Endothelial cell of umbilical vein (primary cell): ENCODE data around the gene LIM2. TPM values are rescaled to one million over a fixed set of nuclear protein-coding genes. Genes with fewer than 3 reads are reported as not detected.
A peak's percentile ranks its signal among the peaks of the same experiment; 100 is the strongest.

Experiments used
- BruUV-seq: library from RNA; stranded (reverse); fragments of 400-500 nt; replicated peaks from 2 replicates; lab custom pipeline; 2021; lab: Mats Ljungman, UMichigan
- CTCF ChIA-PET: fragments of 300-600, 350-600 bp; sonication (Branson Sonifier 250); formaldehyde crosslinking; loops from one replicate; lab custom pipeline; 2021; ENCODE audit warnings: antibody characterized with exemption, inconsistent platforms; lab: Charles Lee
- POLR2A ChIA-PET: fragments of 300-600, 350-600 bp; sonication (Branson Sonifier 250); formaldehyde crosslinking; loops from one replicate; lab custom pipeline; 2021; ENCODE audit warnings: antibody characterized with exemption, inconsistent platforms; lab: Charles Lee
- DNase-seq: peaks from one replicate; pipeline ENCODE4 v3.0.0-alpha.2; 2011; ENCODE audit warnings: low read depth, low spot score
- FAIRE-seq: peaks from 2 replicates; lab custom pipeline; 2011; peaks lifted over from hg19 to GRCh38; lab: Jason Lieb, UNC
- H2AFZ ChIP-seq: 2 replicates; pipeline ENCODE4 v1.6.0; 2012; ENCODE audit warnings: low read depth, low read length, control low read depth, inconsistent platforms
- H3K27ac ChIP-seq: 2 replicates; pipeline ENCODE4 v1.5.1; 2011; ENCODE audit warnings: low read depth, mild to moderate bottlenecking, control low read depth, low read length, moderate library complexity; ENCODE audit not compliant: insufficient read depth
- H3K27me3 ChIP-seq, 2 experiments: 2 replicates each; pipeline versions ENCODE4 v1.6.0 to v1.6.1; 2011; ENCODE audit warnings: low read length in 2 of 2, mixed read lengths in 1 of 2; ENCODE audit not compliant: control insufficient read depth in 2 of 2, insufficient read depth in 2 of 2
- H3K36me3 ChIP-seq, 2 experiments: 2 replicates in 1 of 2; 3 replicates in 1 of 2; pipeline ENCODE4 v1.5.1; 2011; ENCODE audit warnings: low read length in 2 of 2, mild to moderate bottlenecking in 1 of 2, moderate library complexity in 1 of 2; ENCODE audit not compliant: control insufficient read depth in 2 of 2, insufficient read depth in 2 of 2; ENCODE audit errors: extremely low read depth in 1 of 2
- H3K4me1 ChIP-seq: 3 replicates; pipeline ENCODE4 v1.5.1; 2011; ENCODE audit warnings: mild to moderate bottlenecking, low read length; ENCODE audit not compliant: control insufficient read depth, insufficient read depth; ENCODE audit errors: extremely low read depth
- H3K4me2 ChIP-seq: 2 replicates; pipeline ENCODE4 v1.6.1; 2011; ENCODE audit warnings: low read length, control low read depth, mixed read lengths; ENCODE audit not compliant: insufficient read depth
- H3K4me3 ChIP-seq, 3 experiments: fragments of 200-600 bp in 1 of 3; sonication (generic), shearing (Covaris generic) in 1 of 3; replicated peaks in 1 of 3; 2 replicates each; pipeline ENCODE4 v1.5.1; 2011 to 2016; ENCODE audit warnings: control low read depth in 3 of 3, low read length in 3 of 3, mild to moderate bottlenecking in 2 of 3, inconsistent platforms in 1 of 3, low read depth in 1 of 3, moderate library complexity in 1 of 3; ENCODE audit not compliant: insufficient read depth in 1 of 3
- H3K79me2 ChIP-seq: 2 replicates; pipeline ENCODE4 v1.6.0; 2012; ENCODE audit warnings: low read length, inconsistent platforms; ENCODE audit not compliant: control insufficient read depth, insufficient read depth
- H3K9ac ChIP-seq: replicated peaks from 2 replicates; pipeline ENCODE3; 2011; ENCODE audit warnings: low read length, control low read depth; ENCODE audit not compliant: insufficient read depth; ENCODE audit errors: extremely low read depth
- H3K9me1 ChIP-seq: replicated peaks from 3 replicates; pipeline ENCODE4 v1.6.0; 2011; ENCODE audit warnings: mild to moderate bottlenecking, low read length; ENCODE audit not compliant: control insufficient read depth, insufficient read depth; ENCODE audit errors: extremely low read depth
- H3K9me3 ChIP-seq: replicated peaks from 2 replicates; pipeline ENCODE4 v1.5.1; 2012; ENCODE audit warnings: low read length, inconsistent platforms; ENCODE audit not compliant: control insufficient read depth, insufficient read depth
- H4K20me1 ChIP-seq: replicated peaks from 2 replicates; pipeline ENCODE3; 2011; ENCODE audit warnings: mild to moderate bottlenecking, low read length; ENCODE audit not compliant: control insufficient read depth, insufficient read depth; ENCODE audit errors: extremely low read depth
- CTCF ChIP-seq, 2 donors: IDR thresholded peaks; 1 replicate in 1 of 2; 2 replicates in 1 of 2; pipeline ENCODE4 v1.5.1; 2011; ENCODE audit warnings: low read length in 2 of 2, mild to moderate bottlenecking in 2 of 2, moderate library complexity in 2 of 2, control low read depth in 1 of 2, inconsistent platforms in 1 of 2, low read depth in 1 of 2; ENCODE audit not compliant: insufficient read depth in 1 of 2; ENCODE audit errors: extremely low read depth in 1 of 2
- EZH2 ChIP-seq: IDR thresholded peaks from 2 replicates; pipeline ENCODE4 v1.6.1; 2012; ENCODE audit warnings: borderline replicate concordance, low read depth, mild to moderate bottlenecking, moderate library complexity, low read length, inconsistent platforms; ENCODE audit not compliant: severe bottlenecking
- GATA2 ChIP-seq: IDR thresholded peaks from 2 replicates; pipeline ENCODE4 v1.7.0; 2011; ENCODE audit warnings: low read depth, mild to moderate bottlenecking, moderate library complexity, mixed read lengths, low read length; ENCODE audit not compliant: insufficient read length, insufficient read depth
- JUN ChIP-seq: IDR thresholded peaks from 2 replicates; pipeline ENCODE4 v1.6.1; 2011; ENCODE audit warnings: borderline replicate concordance, low read depth; ENCODE audit not compliant: insufficient read length, insufficient read depth
- MAX ChIP-seq: IDR thresholded peaks from 2 replicates; pipeline ENCODE4 v1.6.1; 2011; ENCODE audit not compliant: insufficient read depth, insufficient read length
- MYC ChIP-seq: IDR thresholded peaks from one replicate; pipeline ENCODE4 v1.6.1; 2011; ENCODE audit warnings: mild to moderate bottlenecking, low read depth, low read length
- POLR2A ChIP-seq: IDR thresholded peaks from 2 replicates; pipeline ENCODE4 v1.6.1; 2012; ENCODE audit warnings: low read depth, mild to moderate bottlenecking, control low read depth, low read length
- POLR2AphosphoS5 ChIP-seq: IDR thresholded peaks from 2 replicates; pipeline ENCODE4 v1.6.1; 2012; ENCODE audit warnings: low read depth, mild to moderate bottlenecking, control low read depth, low read length, moderate library complexity; ENCODE audit not compliant: insufficient read depth
- dilution Hi-C: fragments of 300-500 bp; cut with MboI; formaldehyde crosslinking; loops from one replicate; pipeline ENCODE4 v1.15.0; 2019; ENCODE audit warnings: low sequenced_read_pairs; ENCODE audit not compliant: extremely low pct_ligation_motif_present
- intact Hi-C: fragments of 100-400 bp; cut with micrococcal nuclease; formaldehyde crosslinking; loops from one replicate; pipeline ENCODE4 v1.10.0; 2022
- polyA plus RNA-seq, 4 experiments: library from polyadenylated mRNA; depleted of rRNA in 3 of 4; stranded (reverse) in 3 of 4; unstranded in 1 of 4; fragments of >200 nt; gene quantifications; 2 replicates each; pipeline versions ENCODE4 v1.2.1 to v1.2.3, GENCODE V29; 2011 to 2012; ENCODE audit warnings: missing spikeins in 1 of 4
- total RNA-seq: library from RNA; stranded (reverse); gene quantifications from 2 replicates; pipeline ENCODE4 v1.2.3, GENCODE V29; 2021

The LIM2 gene
- total and polyA plus RNA-seq, 2 donors (not counting 3 experiments of a cell fraction or from before 2014, with no cell fraction given), result not detected

- CTCF ChIA-PET, result interaction anchor here (0.8 to 1.8 kb wide), 3 partner anchors 10 to 294 kb away, joined by 4 to 23 read pairs (median 6); no protein-coding TSS in a partner anchor
- FAIRE-seq, result no peak
- peak overlapping the region; percentile 40 to 63 (median 51) for H3K4me3 ChIP-seq
Observed at GRCh38 chr19:51367255-51367564, 20.6 kb downstream of the LIM2 start.

More at GRCh38 chr19:51367255-51367564, 20.6 kb downstream of the LIM2 start:
- Histone ChIP-seq H3K9me3 (no peaks in the 10 kb centered on the region), H3K9me1 (no peaks in the 10 kb centered on the region), H3K4me2 (peak overlapping the region; percentile 75), H4K20me1 (no peaks in the 10 kb centered on the region), H3K27ac (peak overlapping the region; percentile 18), H2AFZ (peak overlapping the region; percentile 30), H3K4me1 (peaks cover 15% of the 10 kb centered on the region), H3K27me3 (no peaks in the 10 kb centered on the region), H3K9ac (peak overlapping the region; percentile 25), H3K36me3 (no peaks in the 10 kb centered on the region), H3K79me2 (peaks cover 5% of the 10 kb centered on the region)
- dilution Hi-C loops (no loop called here), intact Hi-C loops (loop anchor here (1.0 to 5.0 kb wide), 6 partner anchors 27 to 322 kb away; partner anchors contain the start of gene CTU1)
- no peak for TF ChIP-seq POLR2A
- no peak for TF ChIP-seq MAX
- no peak for TF ChIP-seq EZH2
- no peak for TF ChIP-seq JUN
- no peak for TF ChIP-seq CTCF (IDR thresholded peaks at IDR 0.05; ENCODE audit: extremely low read depth in 1 of 2, insufficient read depth in 1 of 2, low read depth in 1 of 2, low read length in 2 of 2)
- no peak for TF ChIP-seq MYC
- no peak for TF ChIP-seq GATA2
- no peak for TF ChIP-seq POLR2AphosphoS5
- POLR2A ChIA-PET, result interaction anchor here (1.7 kb wide), 1 partner anchor 28 kb away, joined by 8 read pairs; no protein-coding TSS in a partner anchor
- BruUV-seq, result no TSS peak
- DNase-seq, result no peak
